GM19351 (cell line): ENCODE measurements around the gene SLC6A5.

Source experiments
- ATAC-seq: cut with Tn5 transposase; IDR thresholded peaks from one replicate; pipeline ENCODE4 v1.9.1; 2021; ENCODE audit warnings: mild to moderate bottlenecking, moderate library complexity; ENCODE audit not compliant: unreplicated experiment

The SLC6A5 gene

DNA sequence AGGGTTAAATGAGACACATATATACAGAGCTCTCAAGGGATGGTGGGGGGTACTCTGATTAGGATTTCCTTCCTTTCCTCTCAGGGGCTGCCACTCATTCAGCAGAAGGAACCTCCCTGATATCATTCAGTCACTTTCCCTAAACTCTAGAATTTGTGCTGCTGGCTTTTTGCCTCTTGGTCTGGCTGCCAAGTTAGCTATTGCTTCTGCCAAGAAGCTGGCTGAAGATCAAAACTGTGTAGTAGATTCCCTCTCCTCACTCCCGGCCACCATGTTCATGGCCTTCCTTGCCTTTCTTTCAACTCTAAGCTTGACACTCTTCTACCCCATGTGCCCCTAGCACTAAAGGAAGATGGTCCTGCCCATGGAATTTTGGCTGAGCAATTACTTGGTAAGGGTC is 18.7 kb downstream of the SLC6A5 start:
- no peak for ATAC-seq

DNA sequence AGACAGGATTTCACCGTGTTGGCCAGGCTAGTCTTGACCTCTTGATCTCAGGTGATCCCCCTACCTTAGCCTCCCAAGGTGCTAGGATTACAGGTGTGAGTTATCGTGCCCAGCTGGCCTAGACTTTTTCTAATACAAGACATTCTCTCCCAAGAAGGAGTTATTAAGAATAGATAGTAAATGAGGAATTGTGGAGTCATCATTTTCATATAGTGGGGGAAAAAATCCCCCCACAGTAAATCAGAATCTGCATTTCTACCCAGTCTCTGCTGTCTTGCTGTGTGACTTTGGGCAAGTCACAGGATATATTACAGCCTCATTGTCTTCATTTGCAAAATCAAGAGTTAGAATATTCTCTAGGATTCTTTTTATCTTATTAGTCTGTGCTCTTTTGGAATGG is 21.6 kb downstream of the SLC6A5 start:
- ATAC-seq: no peak

DNA sequence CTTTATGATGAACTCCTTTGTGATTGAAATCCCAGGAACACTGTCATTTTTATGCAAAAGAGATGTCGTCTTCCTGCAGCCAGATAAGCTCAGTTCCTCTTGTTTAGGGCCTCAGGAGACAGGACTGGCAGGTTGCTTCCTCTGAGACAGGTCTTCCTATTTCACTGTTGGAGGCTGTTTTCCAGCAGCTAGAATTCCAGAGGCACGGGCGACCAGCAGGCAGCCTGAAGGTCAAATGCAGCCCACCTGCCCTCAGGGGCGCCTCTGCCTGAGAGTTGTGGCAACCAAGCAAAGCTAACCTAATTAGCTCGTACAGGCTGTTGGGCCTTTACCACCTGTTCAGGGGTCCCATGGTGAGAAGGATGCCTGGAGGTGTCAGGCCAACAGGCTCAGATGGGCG is 22.3 kb downstream of the SLC6A5 start:
- no peak for ATAC-seq

DNA sequence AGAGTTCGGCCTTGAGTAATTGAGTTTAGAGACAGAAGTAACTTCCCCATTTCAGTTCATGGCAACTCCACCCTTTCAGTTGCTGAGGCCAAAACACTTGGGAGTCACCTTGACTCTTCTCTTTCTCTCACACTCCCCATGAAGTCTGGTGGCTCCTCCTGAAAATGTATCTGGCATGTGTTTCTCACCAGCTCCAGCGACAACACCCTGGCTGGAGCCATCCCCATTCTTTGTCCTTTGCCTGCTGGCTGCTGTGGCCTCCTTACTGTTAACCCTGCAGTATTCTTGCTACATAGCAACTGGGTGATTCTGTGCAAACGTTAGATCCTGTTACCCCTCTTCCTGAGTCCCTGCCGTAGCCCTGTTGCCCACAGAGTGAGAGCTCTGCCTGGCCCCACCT is 23.8 kb downstream of the SLC6A5 start:
- peak; percentile 43 for ATAC-seq

DNA sequence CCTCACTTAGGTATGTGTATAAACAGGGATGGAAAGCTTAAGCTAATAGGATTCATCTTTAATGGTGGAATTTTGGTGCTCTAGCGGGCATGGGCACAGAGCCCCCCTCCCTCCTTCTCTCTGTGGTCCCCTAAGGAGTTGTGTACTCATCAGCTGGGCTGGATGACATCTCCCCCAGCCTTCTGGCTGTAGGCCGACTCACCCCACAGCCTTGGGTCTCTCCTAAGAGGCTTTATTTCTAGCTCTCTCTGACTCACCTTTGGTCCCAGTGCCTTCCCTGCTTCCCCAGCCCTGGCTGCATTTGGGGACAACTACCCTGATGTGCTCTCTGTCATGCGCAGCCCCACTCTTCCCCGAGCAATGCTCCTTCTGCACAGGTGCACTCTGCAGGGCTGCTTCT is 26.9 kb downstream of the SLC6A5 start:
- ATAC-seq: no peak

DNA sequence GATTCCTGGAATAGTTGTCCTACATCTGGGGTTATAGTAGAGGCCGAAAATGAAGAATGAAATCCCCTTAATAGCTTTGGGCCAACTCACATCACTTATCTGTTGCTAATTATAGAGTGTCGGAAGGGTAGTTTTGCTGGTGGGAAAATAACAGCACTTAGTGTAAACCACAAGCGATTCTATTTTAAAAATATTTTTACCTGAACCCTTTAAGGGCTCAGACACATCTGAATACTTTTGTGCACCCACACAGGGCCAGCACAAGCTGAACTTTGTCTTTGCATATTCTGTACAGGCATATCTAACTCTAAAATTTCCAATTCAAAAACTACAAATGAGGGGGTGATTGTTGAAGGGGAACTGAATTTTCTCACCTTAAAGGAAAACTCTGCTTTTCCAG is 27.6 kb downstream of the SLC6A5 start:
- ATAC-seq: no peak

DNA sequence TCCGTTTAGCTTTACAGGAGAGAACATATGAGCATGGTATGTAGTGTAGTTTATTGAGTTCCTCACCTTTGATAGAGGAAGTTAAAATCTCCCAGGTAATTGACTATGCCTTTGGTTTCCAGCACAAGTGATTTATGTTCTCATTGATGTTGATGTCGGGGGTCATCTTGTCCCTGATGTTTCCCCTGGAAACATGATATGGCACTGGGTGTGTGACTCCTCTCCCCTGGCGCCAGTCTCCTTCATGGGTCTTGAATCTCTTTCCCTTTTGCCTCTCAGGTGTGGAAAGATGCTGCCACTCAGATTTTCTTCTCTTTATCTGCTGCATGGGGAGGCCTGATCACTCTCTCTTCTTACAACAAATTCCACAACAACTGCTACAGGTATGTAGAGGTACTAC is 28.3 kb downstream of the SLC6A5 start:
- ATAC-seq: no peak

DNA sequence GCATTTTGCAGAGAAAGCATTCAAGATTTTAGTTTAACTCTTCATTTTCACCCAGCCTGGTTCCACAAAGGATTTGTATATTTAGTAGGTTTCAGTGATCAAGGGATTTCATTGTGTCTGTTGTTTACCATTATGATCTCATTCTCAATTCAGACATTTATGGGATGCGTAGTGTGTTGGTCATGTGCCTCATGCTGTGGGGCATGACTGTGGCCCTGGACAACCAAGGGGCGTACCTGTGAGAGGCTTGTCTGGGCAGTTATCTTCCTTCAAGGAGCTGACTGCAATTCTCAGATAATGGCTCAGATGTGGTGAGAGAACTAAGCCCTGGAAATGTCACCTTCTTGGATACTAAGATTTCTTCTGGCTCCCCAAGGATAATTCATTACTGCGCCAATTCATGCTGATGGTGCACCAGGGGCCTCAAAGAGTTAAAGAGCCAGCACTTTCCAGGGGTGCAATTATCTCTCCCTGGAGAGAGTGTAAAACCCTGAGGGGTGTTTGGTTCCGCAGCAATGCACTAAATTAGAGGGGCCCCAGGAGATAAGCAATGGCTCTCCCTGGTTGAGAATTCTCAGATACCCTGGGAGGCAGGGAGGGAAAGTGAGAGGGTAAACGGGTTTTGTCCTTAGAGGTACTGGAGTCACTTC is 32.2 kb downstream of the SLC6A5 start:
- no peak for ATAC-seq

DNA sequence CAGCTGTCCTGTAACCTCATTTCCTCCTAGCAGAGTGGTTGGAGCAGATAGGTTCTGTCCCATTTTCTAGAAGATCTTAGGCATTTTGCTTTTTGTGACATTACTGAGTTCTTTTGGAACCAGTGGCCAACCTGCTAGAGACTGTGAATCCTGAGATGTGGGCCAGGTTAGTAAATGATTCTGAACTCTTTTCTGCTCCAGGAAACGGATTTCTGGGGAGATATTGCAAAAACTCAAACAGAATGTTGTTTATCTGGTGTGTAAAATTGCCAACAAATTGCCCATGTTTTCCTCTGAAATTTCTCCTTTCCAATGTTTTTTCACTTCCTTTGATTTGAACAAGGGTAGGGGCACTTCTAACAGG is 32.7 kb downstream of the SLC6A5 start:
- no peak for ATAC-seq

DNA sequence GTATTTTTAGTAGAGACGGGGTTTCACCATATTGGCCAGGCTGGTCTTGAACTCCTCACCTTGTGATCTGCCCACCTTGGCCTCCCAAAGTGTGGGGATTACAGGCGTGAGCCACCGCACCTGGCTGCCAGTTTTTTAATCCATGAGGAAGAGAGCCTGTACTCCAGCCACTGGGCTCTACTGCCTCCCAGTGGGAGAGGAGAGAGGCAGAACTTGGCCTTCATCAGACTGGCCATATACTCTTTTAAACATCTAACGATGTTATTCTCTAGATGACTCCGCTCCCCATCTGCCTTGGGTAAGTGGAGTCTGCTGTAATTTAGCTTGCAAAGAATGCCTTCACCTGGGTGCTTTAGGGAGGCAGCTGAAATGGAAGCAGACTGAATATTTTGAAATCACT is 34.6 kb downstream of the SLC6A5 start:
- no peak for ATAC-seq

DNA sequence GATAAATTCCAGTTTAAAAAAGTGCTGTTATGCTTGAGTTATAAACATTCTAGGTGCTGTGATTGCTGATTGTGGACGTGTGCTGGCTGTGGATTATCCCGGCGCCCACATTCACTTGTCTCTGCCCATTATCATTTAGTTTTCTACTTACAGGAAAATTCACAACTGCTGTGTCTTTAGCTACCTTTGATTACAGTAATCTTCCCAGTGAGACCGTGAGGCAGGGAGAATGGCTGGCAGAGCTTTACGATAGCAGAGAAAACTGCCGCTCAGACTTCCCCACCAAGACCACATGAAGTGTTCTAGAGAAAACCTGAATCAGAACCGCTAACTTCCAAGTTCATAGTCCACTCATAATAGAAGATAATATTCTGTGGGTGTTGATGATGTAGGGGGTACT is 35.4 kb downstream of the SLC6A5 start:
- no peak for ATAC-seq

DNA sequence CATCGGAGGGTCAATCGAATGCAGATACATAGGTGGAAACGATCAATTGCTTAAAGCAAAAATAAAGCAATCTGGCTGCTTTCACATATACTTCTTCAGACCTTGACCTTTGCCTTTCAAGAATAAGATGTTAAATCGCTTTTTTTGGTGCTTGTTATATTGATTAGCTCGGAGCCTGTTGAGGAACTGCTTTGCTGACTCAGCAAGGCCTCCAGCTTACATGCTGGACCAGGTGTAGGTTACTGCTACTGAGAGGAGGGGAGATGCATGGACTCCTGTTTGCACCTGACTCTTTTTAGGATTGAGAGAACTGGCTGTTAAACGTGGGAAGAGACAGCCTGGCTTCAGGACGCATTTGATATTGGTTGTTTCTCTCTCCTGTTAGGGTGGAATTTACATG is 38.7 kb downstream of the SLC6A5 start:
- no peak for ATAC-seq

DNA sequence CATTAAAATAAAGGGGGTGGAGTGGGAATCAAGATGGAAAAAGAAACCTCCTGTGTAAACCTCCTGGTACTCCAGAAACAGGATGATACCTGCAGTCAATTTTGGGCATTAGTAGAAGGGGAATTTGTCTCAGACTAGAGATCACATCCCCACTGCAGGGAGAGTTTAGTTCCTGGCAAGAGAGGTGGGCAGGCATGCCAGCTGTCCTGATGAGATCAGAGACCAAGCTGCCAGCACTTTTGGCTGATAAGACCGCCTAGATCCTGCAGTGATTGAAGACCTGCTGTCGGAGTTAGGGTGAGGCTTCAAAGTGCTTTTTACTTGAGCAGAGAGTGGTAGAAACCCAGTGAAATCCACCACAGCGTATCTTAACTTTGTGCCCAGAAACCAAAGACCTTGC is 40.3 kb downstream of the SLC6A5 start:
- ATAC-seq: no peak

DNA sequence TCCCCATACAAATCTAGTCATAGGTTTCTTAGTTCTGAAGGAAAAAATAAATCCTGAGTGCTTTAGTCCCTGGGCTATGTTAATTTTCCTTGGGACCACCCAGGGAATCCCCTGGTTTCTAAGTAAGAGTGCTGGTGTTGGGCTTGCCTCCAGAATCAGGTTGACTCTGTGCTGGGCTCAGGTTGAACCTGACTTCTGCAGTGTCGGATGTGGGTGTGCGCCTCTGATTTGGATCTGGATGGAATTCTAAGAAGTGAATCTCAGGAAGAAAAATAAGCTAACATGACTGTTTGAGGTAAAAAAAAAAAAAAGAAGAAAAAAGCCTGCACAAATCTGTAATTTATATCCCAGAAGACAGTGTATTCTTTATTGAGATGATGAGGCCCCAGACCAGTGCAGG is 41.0 kb downstream of the SLC6A5 start:
- no peak for ATAC-seq

DNA sequence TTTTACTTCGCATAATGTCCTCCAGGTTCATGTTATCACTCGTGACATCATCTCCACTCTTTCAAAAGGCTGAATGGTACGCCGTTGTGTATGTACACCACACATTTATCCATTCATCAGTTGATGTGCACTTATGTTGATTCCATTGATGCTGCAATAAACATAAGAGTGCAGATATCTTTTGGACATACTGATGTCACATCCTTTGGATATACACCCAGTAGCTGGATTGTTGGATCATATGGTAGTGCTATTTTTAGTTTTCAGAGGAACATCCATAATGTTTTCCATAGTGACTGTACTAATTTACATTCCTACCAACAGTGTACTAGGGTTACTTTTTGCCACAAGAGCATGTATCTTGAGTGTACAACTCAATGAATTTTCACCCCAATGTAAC is 45.0 kb downstream of the SLC6A5 start:
- no peak for ATAC-seq

DNA sequence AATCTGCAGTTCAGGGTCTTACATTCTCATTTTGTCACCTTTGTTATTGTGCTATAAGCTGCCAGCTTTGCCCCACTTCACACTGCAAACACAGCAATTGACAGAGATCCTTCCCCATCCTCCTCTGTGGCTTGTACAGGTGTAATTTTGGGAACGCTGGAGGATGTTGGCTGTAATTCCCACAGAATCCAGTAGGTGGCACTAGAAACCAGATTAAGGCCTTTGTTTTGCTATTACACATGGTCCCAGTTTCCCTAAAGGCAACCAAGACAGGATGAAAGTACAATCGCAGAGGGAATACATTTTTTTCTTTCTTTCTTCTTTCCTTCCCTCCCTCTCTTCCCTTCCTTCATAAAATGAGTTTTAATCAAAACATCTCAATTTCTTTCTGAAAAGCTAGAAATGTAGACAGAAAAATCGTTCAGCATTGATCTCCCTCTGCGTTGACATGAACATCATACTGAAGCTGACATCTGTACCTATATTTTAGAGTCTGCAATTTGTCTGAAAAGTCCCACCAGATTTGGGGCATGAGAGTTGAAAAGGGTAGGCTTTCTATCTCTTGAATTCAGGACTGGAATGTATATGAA is 48.7 kb downstream of the SLC6A5 start:
- peak; percentile 73 for ATAC-seq

DNA sequence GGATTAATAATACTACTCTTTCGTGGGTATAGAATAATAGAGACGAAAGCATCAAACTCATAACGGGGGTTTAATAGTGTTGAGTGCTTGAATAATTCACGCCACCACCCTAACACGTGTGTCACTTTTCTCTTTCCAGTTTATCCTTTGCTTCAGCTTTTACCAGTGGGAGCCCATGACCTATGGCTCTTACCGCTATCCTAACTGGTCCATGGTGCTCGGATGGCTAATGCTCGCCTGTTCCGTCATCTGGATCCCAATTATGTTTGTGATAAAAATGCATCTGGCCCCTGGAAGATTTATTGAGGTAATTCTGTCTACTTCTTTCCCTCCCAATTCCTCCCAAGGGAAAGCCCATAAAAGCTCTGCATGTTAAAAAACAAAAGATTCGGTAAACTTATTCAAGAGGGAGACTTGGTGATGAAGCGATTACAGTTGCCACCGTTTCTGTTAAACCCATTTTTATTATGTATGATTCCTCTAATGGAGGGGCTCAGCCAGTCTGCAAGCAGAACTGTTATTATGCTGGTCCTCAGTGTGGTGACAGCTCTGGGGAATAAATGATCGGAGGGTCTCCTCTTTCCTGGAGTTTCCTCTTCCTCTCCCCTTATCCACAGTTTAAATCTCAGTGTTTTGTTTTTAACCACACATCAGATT is 52.9 kb downstream of the SLC6A5 start:
- ATAC-seq: no peak

DNA sequence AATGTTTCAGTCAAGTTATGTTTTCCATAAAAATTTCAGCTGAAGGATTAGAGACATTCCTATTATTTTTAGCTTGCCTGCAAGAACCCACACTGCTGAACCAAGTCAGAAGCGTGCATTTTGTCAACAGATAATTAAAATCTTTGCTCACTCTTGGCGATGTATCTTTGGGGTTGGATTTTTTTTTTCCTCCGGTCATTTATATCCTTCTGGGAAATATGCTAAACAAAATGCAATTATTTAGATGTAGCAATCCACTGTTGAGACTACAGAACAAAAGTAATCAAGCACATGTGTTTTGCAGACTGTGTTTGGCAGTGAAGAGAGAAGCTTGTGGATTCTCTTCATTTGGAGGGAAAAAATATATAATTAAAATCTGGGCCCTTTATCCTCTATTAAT is 54.6 kb downstream of the SLC6A5 start:
- ATAC-seq: no peak

DNA sequence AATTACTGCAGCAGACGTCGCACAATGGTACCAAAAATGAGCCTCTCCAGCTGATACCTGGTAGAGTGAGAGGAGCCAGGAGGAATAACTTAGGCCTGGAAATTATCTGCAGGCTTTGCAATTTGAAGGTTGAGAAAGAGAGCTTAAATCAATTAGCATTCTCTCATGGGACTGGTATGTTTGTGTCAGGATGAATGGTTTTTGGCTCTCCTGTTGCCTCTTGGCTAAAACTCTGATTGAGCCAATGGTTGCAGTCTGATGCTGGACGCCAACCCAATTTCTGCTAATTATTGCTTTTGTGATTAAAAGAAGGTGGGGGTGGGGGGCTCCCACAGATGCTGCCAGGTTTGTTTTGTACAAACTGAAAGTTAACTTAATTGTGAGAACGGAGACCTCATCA is 57.5 kb downstream of the SLC6A5 start:
- ATAC-seq: no peak

DNA sequence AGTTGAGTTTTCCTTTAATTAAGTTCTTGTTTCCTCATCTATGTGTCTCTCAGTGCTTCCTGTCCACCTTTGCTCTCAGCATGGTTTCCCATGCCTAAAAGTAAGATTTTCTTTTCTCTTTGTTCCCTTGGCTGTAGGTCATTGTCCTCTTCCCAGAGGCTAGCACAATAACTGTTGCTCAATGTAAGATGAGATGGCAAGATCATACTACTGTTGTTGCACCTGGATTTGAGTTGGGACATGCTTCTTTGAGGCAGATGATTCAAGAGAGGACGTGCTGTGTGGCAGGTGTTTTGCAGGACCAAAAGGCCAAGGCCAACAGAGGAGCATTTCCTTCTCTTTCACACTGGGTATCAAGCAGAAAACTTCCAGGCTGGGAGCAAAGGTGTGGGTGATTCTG is 58.7 kb downstream of the SLC6A5 start:
- ATAC-seq: no peak

DNA sequence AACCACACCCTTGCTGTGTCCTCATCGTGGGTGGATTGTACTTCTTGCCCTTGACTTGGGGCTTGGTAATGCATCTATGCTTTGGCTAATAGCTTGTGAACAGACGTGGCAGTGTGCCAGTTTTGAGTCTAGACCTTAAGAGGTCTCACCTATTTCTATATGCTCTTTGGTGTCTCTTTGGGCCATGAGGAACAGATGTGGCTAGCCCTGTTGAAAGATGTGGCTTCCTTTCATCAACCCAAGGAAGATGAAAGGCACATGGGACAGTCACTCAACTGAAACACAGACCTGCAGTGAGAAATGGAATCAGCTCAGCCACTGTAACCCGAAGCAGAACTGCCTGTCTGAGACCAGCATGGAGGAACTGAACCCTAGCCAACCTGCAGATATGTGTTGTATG is 62.0 kb downstream of the SLC6A5 start:
- peak; percentile 47 for ATAC-seq

DNA sequence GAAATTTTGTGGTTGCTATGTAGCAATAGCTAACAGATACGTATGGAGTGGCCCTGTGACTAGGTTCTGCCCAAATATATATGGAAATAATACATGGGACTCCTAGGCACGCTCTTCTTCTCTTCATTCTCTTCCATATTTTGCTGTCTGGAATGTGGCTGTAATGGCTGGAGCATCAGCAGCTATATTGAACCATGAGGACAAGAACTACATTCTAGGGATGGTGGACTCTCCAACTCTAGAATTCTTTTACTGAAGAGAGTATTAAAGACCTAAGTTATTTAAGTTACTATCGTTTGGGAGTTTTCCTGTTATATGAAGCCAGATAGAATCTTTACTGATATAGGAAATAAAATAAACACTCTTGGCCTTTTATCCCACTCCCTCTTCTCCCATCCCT is 62.4 kb downstream of the SLC6A5 start:
- no peak for ATAC-seq
